B cell (primary cell): ENCODE measurements around the gene TMEM94. TPM values are rescaled to one million over a fixed set of nuclear protein-coding genes. Genes with fewer than 3 reads are reported as not detected.

Source experiments
- ATAC-seq: fragments of 200-7000 bp; cut with Tn5 transposase; one replicate; pipeline ENCODE4 v1.10.0; 2021; ENCODE audit warnings: low read depth, mild to moderate bottlenecking, moderate number of reproducible peaks, moderate library complexity
- CTCF ChIA-PET: fragments of 350-600 bp; sonication (Branson Sonifier 250); formaldehyde crosslinking; loops from one replicate; lab custom pipeline; 2021; ENCODE audit warnings: antibody characterized with exemption, inconsistent platforms; lab: Charles Lee
- POLR2A ChIA-PET: fragments of 350-600 bp; sonication (Branson Sonifier 250); formaldehyde crosslinking; loops from one replicate; lab custom pipeline; 2021; ENCODE audit warnings: antibody characterized with exemption; lab: Charles Lee
- DNase-seq: peaks from one replicate; pipeline ENCODE4 v3.0.0; 2013
- H2AFZ ChIP-seq: 2 replicates; pipeline ENCODE4 v1.6.1; 2012; ENCODE audit warnings: mild to moderate bottlenecking, low read depth, low read length; ENCODE audit not compliant: insufficient read depth, poor library complexity, severe bottlenecking
- H3K27ac ChIP-seq, 2 donors: 1 replicate in 1 of 2; 2 replicates in 1 of 2; pipeline ENCODE4 v1.5.1; 2012 to 2013; ENCODE audit warnings: low read length in 2 of 2, mild to moderate bottlenecking in 2 of 2, moderate library complexity in 1 of 2
- H3K27me3 ChIP-seq, 4 experiments: fragments of 200-600 bp in 1 of 4; sonication (generic) in 1 of 4; replicated peaks in 1 of 4; 1 replicate in 2 of 4; 2 replicates in 2 of 4; pipeline versions ENCODE4 v1.6.1 to v1.7.0; 2013 to 2016; ENCODE audit warnings: low read length in 3 of 4, mild to moderate bottlenecking in 2 of 4, mixed read lengths in 1 of 4, moderate library complexity in 1 of 4; ENCODE audit not compliant: insufficient read depth in 4 of 4, control insufficient read depth in 3 of 4; ENCODE audit errors: control extremely low read depth in 1 of 4
- H3K36me3 ChIP-seq, 2 experiments: replicated peaks in 1 of 2; 1 replicate in 1 of 2; 2 replicates in 1 of 2; pipeline versions ENCODE4 v1.6.1 to v1.7.1; 2013; ENCODE audit warnings: low read length in 1 of 2; ENCODE audit not compliant: insufficient read depth in 2 of 2, control insufficient read depth in 1 of 2; ENCODE audit errors: control extremely low read depth in 1 of 2, extremely low read depth in 1 of 2
- H3K4me1 ChIP-seq, 2 donors: fragments of 200-600 bp in 1 of 2; sonication (generic) in 1 of 2; 1 replicate in 1 of 2; 2 replicates in 1 of 2; pipeline versions ENCODE4 v1.5.1 to v1.6.1; 2013 to 2017; ENCODE audit warnings: low read length in 2 of 2; ENCODE audit not compliant: control insufficient read depth in 2 of 2, insufficient read depth in 2 of 2
- H3K4me2 ChIP-seq: replicated peaks from 2 replicates; pipeline ENCODE3; 2012; ENCODE audit warnings: mild to moderate bottlenecking, low read depth, low read length; ENCODE audit not compliant: poor library complexity, severe bottlenecking
- H3K4me3 ChIP-seq, 5 experiments: fragments of 200-600 bp in 1 of 5; sonication (generic) in 1 of 5; 1 replicate in 3 of 5; 2 replicates in 2 of 5; pipeline versions ENCODE4 v1.5.1 to v1.7.0; 2011 to 2016; ENCODE audit warnings: low read length in 4 of 5, mild to moderate bottlenecking in 4 of 5, low read depth in 2 of 5, control low read depth in 1 of 5, moderate library complexity in 1 of 5; ENCODE audit not compliant: insufficient read depth in 1 of 5; ENCODE audit errors: control extremely low read depth in 1 of 5, extremely low read depth in 1 of 5
- H3K79me2 ChIP-seq: fragments of 200-600 bp; sonication (generic); one replicate; pipeline ENCODE4 v1.6.0; 2016; ENCODE audit warnings: low read length; ENCODE audit not compliant: control insufficient read depth, insufficient read depth
- H3K9ac ChIP-seq: fragments of 200-600 bp; sonication (generic); 2 replicates; pipeline ENCODE4 v1.6.1; 2017; ENCODE audit warnings: mild to moderate bottlenecking, low read length, moderate library complexity
- H3K9me3 ChIP-seq, 3 donors: one replicate each; pipeline versions ENCODE4 v1.6.1 to v1.7.1; 2013; ENCODE audit warnings: low read length in 2 of 3; ENCODE audit not compliant: control insufficient read depth in 2 of 3, insufficient read depth in 1 of 3; ENCODE audit errors: control extremely low read depth in 1 of 3
- H4K20me1 ChIP-seq: 2 replicates; pipeline ENCODE4 v1.6.0; 2012; ENCODE audit warnings: mild to moderate bottlenecking, low read length; ENCODE audit not compliant: insufficient read depth, control insufficient read depth, poor library complexity, severe bottlenecking
- H3K27ac Mint-ChIP-seq: one replicate; pipeline ENCODE4 v1.8.0; 2021; ENCODE audit warnings: mixed read lengths
- H3K27me3 Mint-ChIP-seq: one replicate; pipeline ENCODE4 v1.8.0; 2021; ENCODE audit warnings: mixed read lengths
- H3K4me1 Mint-ChIP-seq: one replicate; pipeline ENCODE4 v1.8.0; 2021; ENCODE audit warnings: mixed read lengths
- H3K4me3 Mint-ChIP-seq: one replicate; pipeline ENCODE4 v1.8.0; 2021; ENCODE audit warnings: mixed read lengths
- H3K9me3 Mint-ChIP-seq: one replicate; pipeline ENCODE4 v1.8.0; 2022; ENCODE audit warnings: mixed read lengths; ENCODE audit not compliant: insufficient read depth
- EZH2 ChIP-seq: IDR thresholded peaks from 2 replicates; pipeline ENCODE4 v1.6.1; 2012; ENCODE audit warnings: borderline replicate concordance, low read depth, mild to moderate bottlenecking, moderate library complexity, low read length; ENCODE audit not compliant: insufficient read depth, poor library complexity, severe bottlenecking
- WGBS: methylation state at CpG from one replicate; pipeline ENCODE4 v1.1.5; 2013; ENCODE audit warnings: missing lambda C conversion rate; ENCODE audit not compliant: insufficient coverage; 5-methylcytosine and 5-hydroxymethylcytosine counted together
- intact Hi-C: fragments of 100-400 bp; cut with micrococcal nuclease; formaldehyde crosslinking; loops from one replicate; pipeline ENCODE4 v1.10.0; 2022
- polyA plus RNA-seq: library from polyadenylated mRNA; depleted of rRNA; stranded (reverse); fragments of >200 nt; gene quantifications from 2 replicates; pipeline ENCODE4 v1.2.3, GENCODE V29; 2012
- total RNA-seq, 2 donors: library from RNA; stranded (reverse); fragments of 120-200 nt in 1 of 2; gene quantifications; 1 replicate in 1 of 2; 2 replicates in 1 of 2; pipeline versions ENCODE4 v1.2.3 to v1.2.4, GENCODE V29; 2013 to 2022
- TF ChIP-seq, protein P1 (sequence below): fragments of 200-600 bp; IDR thresholded peaks from one replicate; pipeline ENCODE4 v1.8.0; 2022; ENCODE audit warnings: antibody characterized with exemption, mild to moderate bottlenecking

TMEM94 gene
- total and polyA plus RNA-seq, 2 donors (not counting 1 experiment from before 2014, with no cell fraction given) = 139 to 158 TPM

DNA sequence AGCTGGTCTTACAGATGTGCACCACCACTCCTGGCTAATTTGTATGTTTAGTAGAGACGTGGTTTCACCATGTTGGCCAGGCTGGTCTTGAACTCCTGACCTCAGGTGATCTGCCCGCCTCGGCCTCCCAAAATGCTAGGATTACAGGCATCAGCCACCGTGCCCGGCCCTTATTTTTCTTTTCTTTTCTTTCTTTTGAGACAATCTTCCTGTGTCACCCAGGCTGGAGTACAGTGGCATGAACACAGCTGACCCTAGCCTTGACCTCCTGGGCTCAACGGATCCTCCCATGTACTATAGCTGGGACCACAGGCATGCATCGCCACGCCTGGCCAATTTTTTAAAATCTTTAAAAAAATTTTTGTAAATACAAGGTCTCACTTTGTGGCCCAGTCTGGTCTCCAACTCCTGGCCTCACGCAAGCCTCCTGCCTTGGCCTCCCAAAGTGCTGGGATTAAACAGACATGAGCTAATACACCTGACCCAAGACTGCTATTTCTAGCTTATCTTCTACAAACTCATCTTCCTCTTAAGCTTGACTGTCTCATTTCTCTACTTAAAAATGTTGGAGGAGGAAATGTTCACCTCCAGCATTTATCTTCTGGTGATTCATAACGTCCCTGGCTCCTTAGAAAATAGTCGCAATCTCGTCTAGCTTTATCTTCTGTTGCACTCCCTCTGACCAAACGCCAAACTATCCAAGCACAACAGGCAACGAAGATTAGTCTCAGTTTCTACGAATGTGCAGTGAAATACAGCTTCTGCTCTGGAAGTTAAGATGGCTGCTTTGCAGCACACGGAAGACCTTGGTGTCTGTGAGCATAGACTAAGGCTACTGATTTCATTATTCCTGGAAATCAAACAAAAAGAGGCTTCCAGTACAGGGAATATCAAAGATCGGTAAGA lies 8.2 kb upstream of the TMEM94 start:
- ChIA-PET POLR2A (interaction anchor here (0.7 kb wide), 1 partner anchor 71 kb away, joined by 6 read pairs; no protein-coding TSS in a partner anchor), CTCF (interaction anchor here (0.9 to 1.2 kb wide), 3 partner anchors 9 to 50 kb away, joined by 3 to 5 read pairs (median 3); no protein-coding TSS in a partner anchor)
- Histone ChIP-seq H3K4me3 (no peak overlapping the region), H3K9ac (no peak overlapping the region), H4K20me1 (no peaks in the 10 kb centered on the region), H3K4me2 (no peak overlapping the region), H3K27me3 (no peaks in the 10 kb centered on the region), H3K9me3 (no peaks in the 10 kb centered on the region), H3K27ac (no peak overlapping the region), H2AFZ (no peak overlapping the region), H3K79me2 (no peaks in the 10 kb centered on the region), H3K36me3 (no peaks in the 10 kb centered on the region), H3K4me1 (no peaks in the 10 kb centered on the region)
- H3K27ac Mint-ChIP-seq = no peak overlapping the region
- intact Hi-C loops = no loop called here
- H3K9me3 Mint-ChIP-seq = no peaks in the 10 kb centered on the region
- no peaks in the 10 kb centered on the region for H3K4me1 Mint-ChIP-seq
- no peak for DNase-seq
- 83% methylated on average over 14 of the region's 17 CpGs for WGBS
- no peak for ATAC-seq
- no peaks in the 10 kb centered on the region for H3K27me3 Mint-ChIP-seq
- TF ChIP-seq, protein P1, sequence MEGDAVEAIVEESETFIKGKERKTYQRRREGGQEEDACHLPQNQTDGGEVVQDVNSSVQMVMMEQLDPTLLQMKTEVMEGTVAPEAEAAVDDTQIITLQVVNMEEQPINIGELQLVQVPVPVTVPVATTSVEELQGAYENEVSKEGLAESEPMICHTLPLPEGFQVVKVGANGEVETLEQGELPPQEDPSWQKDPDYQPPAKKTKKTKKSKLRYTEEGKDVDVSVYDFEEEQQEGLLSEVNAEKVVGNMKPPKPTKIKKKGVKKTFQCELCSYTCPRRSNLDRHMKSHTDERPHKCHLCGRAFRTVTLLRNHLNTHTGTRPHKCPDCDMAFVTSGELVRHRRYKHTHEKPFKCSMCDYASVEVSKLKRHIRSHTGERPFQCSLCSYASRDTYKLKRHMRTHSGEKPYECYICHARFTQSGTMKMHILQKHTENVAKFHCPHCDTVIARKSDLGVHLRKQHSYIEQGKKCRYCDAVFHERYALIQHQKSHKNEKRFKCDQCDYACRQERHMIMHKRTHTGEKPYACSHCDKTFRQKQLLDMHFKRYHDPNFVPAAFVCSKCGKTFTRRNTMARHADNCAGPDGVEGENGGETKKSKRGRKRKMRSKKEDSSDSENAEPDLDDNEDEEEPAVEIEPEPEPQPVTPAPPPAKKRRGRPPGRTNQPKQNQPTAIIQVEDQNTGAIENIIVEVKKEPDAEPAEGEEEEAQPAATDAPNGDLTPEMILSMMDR = no peak
- TF ChIP-seq EZH2 = no peak
- no peak overlapping the region for H3K4me3 Mint-ChIP-seq

DNA sequence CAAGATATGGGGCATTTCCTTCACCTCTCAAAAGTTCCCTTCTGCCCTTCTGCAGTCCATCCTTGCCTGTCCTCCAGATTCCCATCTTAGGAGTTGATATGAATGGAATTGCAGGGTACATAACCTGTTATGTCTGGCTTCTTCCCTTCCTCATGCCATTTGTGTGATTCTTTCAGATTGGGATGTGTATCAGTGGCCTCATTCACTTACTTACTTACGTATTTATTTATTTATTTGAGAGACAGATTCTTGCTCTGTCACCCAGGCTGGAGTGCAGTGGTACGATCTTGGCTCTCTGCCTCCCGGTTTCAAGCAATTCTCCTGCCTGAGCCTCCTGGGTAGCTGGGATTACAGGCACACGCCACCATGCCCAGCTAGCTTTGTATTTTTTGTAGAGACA lies 6.2 kb upstream of the TMEM94 start:
- H3K9me3 ChIP-seq = no peaks in the 10 kb centered on the region
- no peak overlapping the region for H3K4me2 ChIP-seq
- H2AFZ ChIP-seq = no peak overlapping the region
- H3K4me1 ChIP-seq = no peaks in the 10 kb centered on the region
- no peaks in the 10 kb centered on the region for H3K27me3 Mint-ChIP-seq
- intact Hi-C loops = no loop called here
- no peaks in the 10 kb centered on the region for H3K27me3 ChIP-seq
- H3K9ac ChIP-seq = no peak overlapping the region
- DNase-seq (no peak), ATAC-seq (no peak)
- no peaks in the 10 kb centered on the region for H3K36me3 ChIP-seq
- no peak overlapping the region for H3K27ac Mint-ChIP-seq
- no peak overlapping the region for H3K4me3 Mint-ChIP-seq
- POLR2A ChIA-PET = no interaction called here
- H3K4me1 Mint-ChIP-seq = peaks cover 9% of the 10 kb centered on the region
- CTCF ChIA-PET = no interaction called here
- no peak overlapping the region for H3K27ac ChIP-seq
- H4K20me1 ChIP-seq = no peaks in the 10 kb centered on the region
- H3K9me3 Mint-ChIP-seq = no peaks in the 10 kb centered on the region
- no peak for TF ChIP-seq EZH2
- TF ChIP-seq, protein P1 = no peak
- H3K79me2 ChIP-seq = no peaks in the 10 kb centered on the region
- WGBS = 100% methylated on average over 3 of the region's 4 CpGs
- no peak overlapping the region for H3K4me3 ChIP-seq
